NOMO-1 treated with dmso at 0.1 percent for 144 hours (cell line): ENCODE results near the gene OSM.
"Not testable (repeated sequence)": the region's sequence is repeated elsewhere in the genome, so short reads cannot be mapped to it uniquely, and the experiment has no call there.

Source experiments
- DNase-seq: peaks from one replicate; lab custom pipeline; 2025; ENCODE audit not compliant: unreplicated experiment; lab: John Stamatoyannopoulos, UW

Gene OSM

GRCh38 chr22:30228509-30229359, 37.9 kb downstream of the OSM start:
- no peak for DNase-seq

- no peak for DNase-seq
These were observed 39.0 kb downstream of the OSM start for GRCh38 chr22:30227438-30228228.

GRCh38 chr22:30226192-30226832, 40.3 kb downstream of the OSM start:
- no peak for DNase-seq

- no peak for DNase-seq
These were observed 41.3 kb downstream of the OSM start for GRCh38 chr22:30225220-30225927.

- no peak for DNase-seq
These were observed 42.3 kb downstream of the OSM start for GRCh38 chr22:30224161-30224857.

- no peak for DNase-seq
These were observed 43.3 kb downstream of the OSM start for GRCh38 chr22:30223303-30223702.

- DNase-seq, result no peak
These were observed 44.3 kb downstream of the OSM start for GRCh38 chr22:30222321-30222720.

GRCh38 chr22:30221121-30221992, 45.3 kb downstream of the OSM start:
- DNase-seq, result no peak

- no peak for DNase-seq
These were observed 46.2 kb downstream of the OSM start for GRCh38 chr22:30220338-30221012.

GRCh38 chr22:30219668-30220278, 46.9 kb downstream of the OSM start:
- no peak for DNase-seq

- no peak for DNase-seq
These were observed 47.5 kb downstream of the OSM start for GRCh38 chr22:30219049-30219654.

GRCh38 chr22:30217698-30218560, 48.7 kb downstream of the OSM start:
- DNase-seq, result no peak

GRCh38 chr22:30216710-30217109, 49.9 kb downstream of the OSM start:
- no peak for DNase-seq

- not testable (repeated sequence) for DNase-seq
These were observed 50.4 kb downstream of the OSM start for GRCh38 chr22:30216272-30216671.

GRCh38 chr22:30214703-30215407, 51.8 kb downstream of the OSM start:
- no peak for DNase-seq

GRCh38 chr22:30212996-30213441, 53.6 kb downstream of the OSM start:
- DNase-seq, result no peak
